Psoas muscle (tissue), 8 donors: Measurements from ENCODE around the gene ARHGEF38. TPM values are rescaled to one million over a fixed set of nuclear protein-coding genes. Genes with fewer than 3 reads are reported as not detected.
A peak's percentile ranks its signal among the peaks of the same experiment; 100 is the strongest.

Experiments
- ATAC-seq, 4 donors: fragments of 200-7000 bp; cut with Tn5 transposase; one replicate each; pipeline ENCODE4 v1.9.1; 2020; ENCODE audit warnings: moderate library complexity in 3 of 4, mild to moderate bottlenecking in 2 of 4
- DNase-seq, 2 donors: peaks; one replicate each; pipeline ENCODE4 v3.0.0-alpha.2; 2020
- H3K27ac ChIP-seq: fragments of 200-600 bp; one replicate; pipeline ENCODE4 v1.8.0; 2022
- H3K27me3 ChIP-seq, 3 donors: fragments of 200-600 bp in 1 of 3; one replicate each; pipeline versions ENCODE4 v1.6.1 to v1.8.0; 2013 to 2022; ENCODE audit warnings: low read length in 2 of 3, mild to moderate bottlenecking in 2 of 3, moderate library complexity in 1 of 3; ENCODE audit not compliant: insufficient read depth in 3 of 3
- H3K36me3 ChIP-seq, 2 donors: fragments of 200-600 bp in 1 of 2; one replicate each; pipeline versions ENCODE4 v1.6.1 to v1.8.0; 2013 to 2022; ENCODE audit warnings: low read depth in 1 of 2, mild to moderate bottlenecking in 1 of 2, moderate library complexity in 1 of 2; ENCODE audit not compliant: insufficient read depth in 1 of 2
- H3K4me1 ChIP-seq: fragments of 200-600 bp; one replicate; pipeline ENCODE4 v1.8.0; 2022
- H3K4me3 ChIP-seq: fragments of 200-600 bp; one replicate; pipeline ENCODE4 v1.8.0; 2022; ENCODE audit warnings: mild to moderate bottlenecking
- H3K9me3 ChIP-seq: fragments of 200-600 bp; one replicate; pipeline ENCODE4 v1.8.0; 2022
- CTCF ChIP-seq: fragments of 200-600 bp; IDR thresholded peaks from one replicate; pipeline ENCODE4 v1.8.0; 2022; ENCODE audit warnings: antibody characterized with exemption
- WGBS, 3 donors: extraction: QIAGEN DNeasy Blood & Tissue Kit; methylation state at CpG; one replicate each; pipeline versions ENCODE4 v1.1.6 to v1.1.7; 2013; 5-methylcytosine and 5-hydroxymethylcytosine counted together
- intact Hi-C, 2 donors: fragments of 100-400 bp; cut with DNase I; formaldehyde crosslinking; loops; one replicate each; pipeline versions ENCODE4 v1.11.0 to v1.14.2; 2022
- polyA plus RNA-seq, 3 donors: library from polyadenylated mRNA; stranded (reverse); fragments of 200-250 nt; gene quantifications; one replicate each; pipeline ENCODE4 v1.2.3, GENCODE V29; 2013
- total RNA-seq, 4 donors: library from RNA; stranded (reverse); fragmentation: NEBNext Ultra II Directional in 2 of 4; extraction: Animal tissue kit (Norgen Biotek cat#: 25700) in 2 of 4; gene quantifications; one replicate each; pipeline versions ENCODE4 v1.2.1 to v1.2.4, GENCODE V29; 2021 to 2023
- donor health status: healthy with polysubstance abuse.
- donor health status: DM: no; HTN: no; CAD: no; lungs with moderate emphysema.
- donor health status: Bipolar disorder and iron deficiency.
- donor health status: healthy.
- donor health status: DM: yes; HTN: yes; CAD: no.
- donor health status: DM: no; HTN: no; CAD: no.
- donor health status: DM: no; HTN: no; CAD: no.
- donor health status: DM: yes; HTN: yes; CAD: no.

Gene ARHGEF38
- total and polyA plus RNA-seq, 7 donors, result not detected

DNA sequence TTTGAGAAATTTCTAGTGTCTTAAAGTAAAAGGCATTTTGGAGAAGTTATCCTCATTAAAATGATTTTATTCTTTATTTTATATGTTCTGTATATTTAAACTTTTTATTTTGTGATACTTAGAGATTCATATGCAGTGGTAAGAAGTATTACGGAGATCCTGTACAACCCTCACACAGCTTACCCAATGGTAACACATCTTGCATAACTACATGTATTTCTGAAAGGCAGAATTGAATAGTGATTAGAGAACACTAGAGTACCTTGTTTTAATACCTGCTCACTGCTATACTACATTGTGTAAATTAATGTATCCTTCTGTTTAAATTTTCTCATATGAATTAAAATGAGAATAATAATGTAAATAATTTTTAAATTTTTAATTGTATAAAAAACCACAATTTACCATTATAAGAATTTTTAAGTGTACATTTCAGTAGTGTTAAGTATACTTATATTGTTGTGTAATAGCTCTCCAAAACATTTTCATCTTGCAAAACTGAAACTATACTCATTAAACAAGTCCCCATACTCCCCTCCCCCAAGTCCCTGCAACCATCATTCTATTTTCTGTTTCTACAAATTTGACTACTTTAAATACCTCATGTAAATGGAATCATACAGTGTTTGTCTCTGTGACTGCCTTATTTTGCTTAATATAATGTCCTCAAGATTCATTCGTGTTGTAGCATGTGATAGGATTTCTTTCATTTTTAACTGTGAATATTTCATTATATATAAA is 110.7 kb downstream of the ARHGEF38 start:
- H3K27ac ChIP-seq, result no peak overlapping the region

DNA sequence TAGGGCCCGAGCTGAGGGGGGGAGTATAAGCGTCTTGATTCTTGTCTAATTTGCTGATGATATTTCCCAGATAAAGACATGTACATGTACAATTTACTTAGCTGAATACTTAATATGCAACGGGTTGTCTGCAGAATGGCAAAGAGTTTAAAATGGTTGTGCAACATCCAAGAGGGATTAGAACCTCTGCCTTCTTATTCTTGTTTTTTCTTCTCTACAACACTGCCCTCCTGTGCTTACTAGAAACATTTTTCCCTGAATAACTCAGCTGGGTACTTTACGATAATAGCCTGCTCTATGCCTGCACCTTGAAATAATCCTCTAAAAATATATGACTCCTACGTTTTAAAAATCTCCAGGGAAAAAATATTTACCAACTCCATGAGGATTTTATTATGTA is 114.3 kb downstream of the ARHGEF38 start:
- Histone ChIP-seq H3K4me1 (no peaks in the 10 kb centered on the region), H3K27ac (no peak overlapping the region), H3K4me3 (no peak overlapping the region), H3K36me3 (no peaks in the 10 kb centered on the region), H3K9me3 (no peaks in the 10 kb centered on the region), H3K27me3 (no peaks in the 10 kb centered on the region)
- 48 to 56% (median 50%) methylated on average over 5 of the region's 5 CpGs for WGBS, 3 donors
- peak in 2 of 4 donors; percentile 65 to 71 for ATAC-seq
- TF ChIP-seq CTCF, result peak; percentile 28
- intact Hi-C loops, result loop anchor here (5.0 to 10.0 kb wide), 2 partner anchors 142 to 149 kb away; no protein-coding TSS in a partner anchor
- DNase-seq, result no peak

More for the DNA sequence above, 110.7 kb downstream of the ARHGEF38 start:
- 90 to 92% (median 92%) methylated on average over 2 of the region's 2 CpGs for WGBS, 3 donors
- Histone ChIP-seq H3K4me1 (no peaks in the 10 kb centered on the region), H3K4me3 (no peak overlapping the region), H3K27me3 (no peaks in the 10 kb centered on the region), H3K9me3 (no peaks in the 10 kb centered on the region), H3K36me3 (no peaks in the 10 kb centered on the region)
- ATAC-seq (no peak), DNase-seq (no peak)
- TF ChIP-seq CTCF, result no peak
- intact Hi-C loops, result loop anchor here in 1 of 2 donors (10.0 kb wide), 1 partner anchor 138 kb away; no protein-coding TSS in a partner anchor

- H3K9me3 ChIP-seq, result no peaks in the 10 kb centered on the region
- H3K4me1 ChIP-seq, result no peaks in the 10 kb centered on the region
- no peak overlapping the region for H3K27ac ChIP-seq
- no peak for ATAC-seq
- intact Hi-C loops, result no loop called here
- no peak overlapping the region for H3K4me3 ChIP-seq
- H3K36me3 ChIP-seq, result no peaks in the 10 kb centered on the region
- no peak for DNase-seq
- no peak for TF ChIP-seq CTCF
- no peaks in the 10 kb centered on the region for H3K27me3 ChIP-seq
Measured at GRCh38 chr4:105670684-105671083, 118.3 kb downstream of the ARHGEF38 start.

GRCh38 chr4:105671301-105671700 is 118.9 kb downstream of the ARHGEF38 start:
- no peaks in the 10 kb centered on the region for H3K36me3 ChIP-seq
- no peak for DNase-seq
- no peak overlapping the region for H3K27ac ChIP-seq
- no peak overlapping the region for H3K4me3 ChIP-seq
- no peak for TF ChIP-seq CTCF
- no peaks in the 10 kb centered on the region for H3K27me3 ChIP-seq
- H3K9me3 ChIP-seq, result no peaks in the 10 kb centered on the region
- 68 to 74% (median 71%) methylated on average over 2 of the region's 2 CpGs for WGBS, 3 donors
- no peak for ATAC-seq
- no peaks in the 10 kb centered on the region for H3K4me1 ChIP-seq
- intact Hi-C loops, result no loop called here

GRCh38 chr4:105674011-105674410 is 121.6 kb downstream of the ARHGEF38 start:
- TF ChIP-seq CTCF, result no peak
- no peak overlapping the region for H3K27ac ChIP-seq
- H3K9me3 ChIP-seq, result no peaks in the 10 kb centered on the region
- H3K4me3 ChIP-seq, result no peak overlapping the region
- no peak for DNase-seq
- H3K36me3 ChIP-seq, result no peaks in the 10 kb centered on the region
- H3K4me1 ChIP-seq, result no peaks in the 10 kb centered on the region
- WGBS, 3 donors, result 78 to 87% (median 85%) methylated on average over 1 of the region's 1 CpG
- ATAC-seq, result no peak
- intact Hi-C loops, result no loop called here
- H3K27me3 ChIP-seq, result no peaks in the 10 kb centered on the region
